Sigmoid colon (tissue), 7 donors: Measurements from ENCODE around the gene SFTPB. TPM values are rescaled to one million over a fixed set of nuclear protein-coding genes. Genes with fewer than 3 reads are reported as not detected.
"Not testable (repeated sequence)": the region's sequence is repeated elsewhere in the genome, so short reads cannot be mapped to it uniquely, and the experiment has no call there.

Experiments used
- DNase-seq: peaks from one replicate; pipeline ENCODE4 v3.0.0-alpha.2; 2019
- H3K27ac ChIP-seq, 4 donors: fragments of 200-600 bp; sonication (generic); one replicate each; pipeline ENCODE4 v1.5.1; 2016 to 2019; ENCODE audit warnings: mild to moderate bottlenecking in 1 of 4
- H3K27me3 ChIP-seq, 3 donors: fragments of 200-600 bp; sonication (generic); one replicate each; pipeline ENCODE4 v1.5.1; 2019; ENCODE audit warnings: mild to moderate bottlenecking in 1 of 3
- H3K36me3 ChIP-seq, 4 donors: fragments of 200-600 bp; sonication (generic); one replicate each; pipeline ENCODE4 v1.5.1; 2016 to 2019
- H3K4me1 ChIP-seq, 4 donors: fragments of 200-600 bp; sonication (generic); one replicate each; pipeline ENCODE4 v1.5.1; 2017 to 2019
- H3K4me3 ChIP-seq, 4 donors: fragments of 200-600 bp; sonication (generic); one replicate each; pipeline ENCODE4 v1.5.1; 2017 to 2019; ENCODE audit warnings: mild to moderate bottlenecking in 2 of 4, moderate library complexity in 1 of 4
- H3K9me3 ChIP-seq, 4 donors: fragments of 200-600 bp in 3 of 4; sonication (generic) in 3 of 4; one replicate each; pipeline versions ENCODE4 v1.5.1 to v1.6.1; 2013 to 2019
- CTCF ChIP-seq, 4 experiments: fragments of 450-650 bp in 3 of 4; fragments of 200-600 bp in 1 of 4; IDR thresholded peaks; one replicate each; pipeline ENCODE4 v1.5.1; 2016 to 2019; ENCODE audit warnings: antibody characterized with exemption in 4 of 4, mild to moderate bottlenecking in 3 of 4, moderate library complexity in 2 of 4
- EP300 ChIP-seq, 4 donors: sonication (generic); formaldehyde crosslinking; IDR thresholded peaks; one replicate each; pipeline ENCODE4 v1.6.1; 2017; ENCODE audit warnings: antibody characterized with exemption in 4 of 4
- POLR2A ChIP-seq, 2 donors: fragments of 450-650 bp; IDR thresholded peaks; one replicate each; pipeline ENCODE4 v1.6.1; 2016; ENCODE audit warnings: antibody characterized with exemption in 2 of 2, mild to moderate bottlenecking in 2 of 2, moderate library complexity in 2 of 2
- POLR2AphosphoS5 ChIP-seq, 4 donors: sonication (generic); formaldehyde crosslinking; IDR thresholded peaks; one replicate each; pipeline ENCODE4 v1.6.1; 2017; ENCODE audit warnings: antibody characterized with exemption in 4 of 4
- WGBS, 2 donors: extraction: QIAGEN DNeasy Blood & Tissue Kit; methylation state at CpG; one replicate each; pipeline ENCODE4 v1.1.7; 2013; 5-methylcytosine and 5-hydroxymethylcytosine counted together
- intact Hi-C: fragments of 100-400 bp; cut with DNase I; formaldehyde crosslinking; loops from one replicate; pipeline ENCODE4 v1.15.1; 2023
- polyA plus RNA-seq, 3 donors: library from polyadenylated mRNA; stranded (reverse); fragments of 200-250 nt; gene quantifications; one replicate each; pipeline ENCODE4 v1.2.3, GENCODE V29; 2013
- total RNA-seq, 4 donors: library from RNA; depleted of rRNA; stranded (reverse); fragments of >200 nt; gene quantifications; one replicate each; pipeline ENCODE4 v1.1.0, GENCODE V29; 2016
- donor health status: healthy with polysubstance abuse.
- donor health status: Bipolar disorder and iron deficiency.
- donor health status: healthy.

Gene SFTPB
- total and polyA plus RNA-seq, 7 donors, result 0.57 to 23.4 TPM; not detected in 5

- no peaks in the 10 kb centered on the region for H3K27me3 ChIP-seq
- H3K4me1 ChIP-seq, result no peaks in the 10 kb centered on the region
- intact Hi-C loops, result loop anchor here (10.0 kb wide), 1 partner anchor 483 kb away; no protein-coding TSS in a partner anchor
- no peak for DNase-seq
- TF ChIP-seq POLR2A (IDR thresholded peaks at IDR 0.05) (no peak), POLR2AphosphoS5 (IDR thresholded peaks at IDR 0.05) (no peak), CTCF (IDR thresholded peaks at IDR 0.05) (no peak), EP300 (IDR thresholded peaks at IDR 0.05) (no peak)
- H3K27ac ChIP-seq, result no peak overlapping the region
- 95 to 96% methylated on average over 3 of the region's 3 CpGs for WGBS, 2 donors
- no peaks in the 10 kb centered on the region for H3K9me3 ChIP-seq
- H3K36me3 ChIP-seq, result peaks cover 18 to 98% (median 65%) of the 10 kb centered on the region in 4 donors
- no peak overlapping the region for H3K4me3 ChIP-seq
Measured at GRCh38 chr2:85631316-85631715, 36.7 kb downstream of the SFTPB start.

- intact Hi-C loops, result no loop called here
- peaks cover 17 to 100% (median 72%) of the 10 kb centered on the region in 4 donors for H3K36me3 ChIP-seq
- H3K4me1 ChIP-seq, result no peaks in the 10 kb centered on the region
- no peaks in the 10 kb centered on the region for H3K27me3 ChIP-seq
- no peaks in the 10 kb centered on the region for H3K9me3 ChIP-seq
- 62 to 72% methylated on average over 2 of the region's 2 CpGs for WGBS, 2 donors
- H3K4me3 ChIP-seq, result no peak overlapping the region
- no peak for TF ChIP-seq POLR2A (IDR thresholded peaks at IDR 0.05)
- no peak for DNase-seq
- no peak overlapping the region for H3K27ac ChIP-seq
Measured at GRCh38 chr2:85628658-85629057, 39.3 kb downstream of the SFTPB start.

DNA sequence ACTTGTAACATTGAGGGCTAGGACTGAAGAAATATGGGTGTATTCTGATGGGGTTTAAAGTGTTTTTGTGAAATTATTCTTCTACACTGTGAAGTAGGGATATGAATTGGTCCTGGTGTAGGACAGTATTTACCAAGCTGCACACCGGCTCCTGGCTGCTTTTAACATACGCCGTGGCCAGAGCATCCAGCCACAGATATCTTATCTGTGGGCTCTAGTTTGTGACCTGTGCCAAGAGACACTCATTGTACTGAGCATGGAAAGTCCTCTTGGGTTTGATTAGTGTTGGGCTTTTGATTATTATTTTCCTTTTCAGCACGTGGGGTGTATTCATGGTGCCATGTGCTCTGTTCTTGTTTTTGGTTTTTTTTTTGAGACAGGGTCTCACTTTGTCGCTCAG lies 44.0 kb downstream of the SFTPB start:
- Histone ChIP-seq H3K36me3 (peaks cover 26 to 100% (median 60%) of the 10 kb centered on the region in 4 donors), H3K27me3 (no peaks in the 10 kb centered on the region), H3K9me3 (no peaks in the 10 kb centered on the region)

GRCh38 chr2:85621338-85621737 lies 46.7 kb downstream of the SFTPB start:
- H3K4me1 ChIP-seq, result peaks cover 0 to 17% (median 17%) of the 10 kb centered on the region in 4 donors
- H3K9me3 ChIP-seq, result no peaks in the 10 kb centered on the region
- no peak overlapping the region for H3K27ac ChIP-seq
- no peaks in the 10 kb centered on the region for H3K27me3 ChIP-seq
- TF ChIP-seq POLR2AphosphoS5 (IDR thresholded peaks at IDR 0.05) (no peak), POLR2A (IDR thresholded peaks at IDR 0.05) (no peak), EP300 (IDR thresholded peaks at IDR 0.05) (no peak), CTCF (IDR thresholded peaks at IDR 0.05) (no peak)
- no peak for DNase-seq
- WGBS, 2 donors, result 63 to 89% methylated on average over 1 of the region's 1 CpG
- peaks cover 26 to 78% (median 42%) of the 10 kb centered on the region in 4 donors for H3K36me3 ChIP-seq
- no peak overlapping the region for H3K4me3 ChIP-seq
- intact Hi-C loops, result no loop called here

More for the DNA sequence above, 44.0 kb downstream of the SFTPB start:
- Histone ChIP-seq H3K27ac (no peak overlapping the region), H3K4me3 (no peak overlapping the region), H3K4me1 (no peaks in the 10 kb centered on the region)
- 92 to 95% methylated on average over 5 of the region's 5 CpGs for WGBS, 2 donors
- intact Hi-C loops, result no loop called here
- DNase-seq, result no peak
- no peak for TF ChIP-seq CTCF (IDR thresholded peaks at IDR 0.05)
- no peak for TF ChIP-seq EP300 (IDR thresholded peaks at IDR 0.05)
- TF ChIP-seq POLR2AphosphoS5 (IDR thresholded peaks at IDR 0.05), result no peak
- no peak for TF ChIP-seq POLR2A (IDR thresholded peaks at IDR 0.05)

- Histone ChIP-seq H3K4me1 (peaks cover 0 to 21% (median 19%) of the 10 kb centered on the region in 4 donors), H3K9me3 (no peaks in the 10 kb centered on the region), H3K27me3 (no peaks in the 10 kb centered on the region), H3K4me3 (no peak overlapping the region), H3K27ac (no peak overlapping the region), H3K36me3 (peaks cover 13 to 61% (median 27%) of the 10 kb centered on the region in 4 donors)
- intact Hi-C loops, result no loop called here
- 85 to 95% methylated on average over 6 of the region's 6 CpGs for WGBS, 2 donors
- no peak for DNase-seq
- TF ChIP-seq CTCF (IDR thresholded peaks at IDR 0.05) (no peak), EP300 (IDR thresholded peaks at IDR 0.05) (no peak), POLR2A (IDR thresholded peaks at IDR 0.05) (no peak), POLR2AphosphoS5 (IDR thresholded peaks at IDR 0.05) (no peak)
Measured at GRCh38 chr2:85619617-85620016, 48.4 kb downstream of the SFTPB start.

GRCh38 chr2:85617723-85618122 lies 50.3 kb downstream of the SFTPB start:
- DNase-seq, H3K4me3 ChIP-seq, H3K27me3 ChIP-seq, H3K9me3 ChIP-seq, intact Hi-C loops, H3K27ac ChIP-seq: not testable (repeated sequence)
- 84 to 86% methylated on average over 5 of the region's 5 CpGs for WGBS, 2 donors
- Histone ChIP-seq H3K4me1 (peaks cover 0 to 21% (median 19%) of the 10 kb centered on the region in 4 donors), H3K36me3 (peaks cover 2 to 42% (median 13%) of the 10 kb centered on the region in 4 donors)
